GM18951 (cell line): ENCODE measurements around the gene WNT3.
"Not testable (repeated sequence)": the region's sequence is repeated elsewhere in the genome, so short reads cannot be mapped to it uniquely, and the experiment has no call there.

Source experiments
- POLR2A ChIP-seq: IDR thresholded peaks from 4 replicates; pipeline ENCODE4 v1.6.1; 2011; ENCODE audit warnings: mild to moderate bottlenecking; ENCODE audit not compliant: insufficient read length, insufficient read depth; ENCODE audit errors: extremely low read depth
- in situ Hi-C: fragments of 300-500 bp; cut with MboI; formaldehyde crosslinking; loops from one replicate; pipeline ENCODE4 v1.12.0; 2022; ENCODE audit warnings: low sequenced_read_pairs, mixed read lengths, inconsistent platforms; ENCODE audit not compliant: unreplicated experiment

Gene WNT3

DNA sequence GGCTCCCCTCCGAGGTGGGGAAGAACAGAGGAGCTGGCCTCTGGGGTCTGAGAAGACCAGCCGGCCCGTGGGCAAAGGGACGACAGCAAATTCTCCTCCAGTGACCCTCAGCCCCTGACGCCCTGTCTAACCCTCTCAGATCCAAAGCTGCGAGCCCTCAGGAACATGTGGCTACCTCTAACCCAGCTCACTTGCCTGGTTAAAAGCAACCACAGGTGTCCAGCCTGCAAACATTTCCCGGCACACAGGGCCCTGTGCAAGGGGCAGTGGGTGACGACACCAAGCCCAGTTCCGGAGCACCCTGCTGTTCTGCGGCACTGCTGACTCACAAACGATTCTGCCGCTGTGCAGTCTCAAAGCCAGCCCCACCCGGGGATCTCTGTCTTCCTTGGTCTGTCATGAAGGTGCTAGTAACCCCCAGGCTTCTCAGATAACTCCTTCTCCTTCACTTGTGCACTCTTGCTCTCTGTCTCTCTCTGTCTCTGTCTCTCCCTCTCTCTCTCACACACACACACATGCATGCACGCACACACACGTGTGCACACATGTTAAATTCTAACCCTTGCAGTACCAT is 23.0 kb downstream of the WNT3 start:
- TF ChIP-seq POLR2A: no peak
- in situ Hi-C loops: no loop called here

DNA sequence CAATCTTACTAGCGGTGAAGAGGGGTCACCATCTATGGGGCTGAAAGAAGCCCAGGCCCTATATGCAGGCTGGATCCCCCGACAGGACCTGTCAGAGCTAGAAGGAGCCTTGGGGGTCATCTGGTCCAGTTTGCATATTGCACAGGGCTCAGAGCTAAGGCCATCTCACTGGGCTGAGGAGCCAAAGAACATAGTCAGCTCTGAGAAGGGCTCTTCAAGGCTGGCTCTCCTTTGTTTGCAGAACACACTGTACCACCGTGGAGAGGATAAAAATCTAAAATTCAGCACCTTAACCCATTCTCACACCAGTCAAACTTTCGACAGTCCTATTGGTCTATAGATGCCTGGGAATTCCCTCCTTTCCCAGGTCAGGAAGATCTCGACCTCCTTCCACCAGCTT is 24.2 kb downstream of the WNT3 start:
- in situ Hi-C loops: no loop called here
- TF ChIP-seq POLR2A: no peak

DNA sequence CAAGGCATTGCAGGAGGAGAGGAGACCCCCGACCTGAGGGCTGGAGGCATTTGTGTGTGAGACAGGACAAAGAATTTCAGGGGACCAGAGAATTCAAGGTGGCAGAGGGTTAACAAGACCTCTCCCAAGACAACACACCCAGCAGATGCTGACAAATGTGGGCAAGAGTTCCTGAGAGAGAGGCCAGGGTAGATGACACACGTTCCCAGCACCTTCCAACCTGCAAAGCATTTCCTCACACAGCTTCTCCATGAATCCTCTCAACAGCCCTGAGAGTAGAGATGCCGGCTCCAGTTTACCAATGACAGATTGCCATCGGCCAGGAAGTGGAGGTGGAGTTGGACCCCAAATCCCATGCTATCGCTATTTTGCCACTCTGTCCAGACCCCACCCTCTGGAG is 25.0 kb downstream of the WNT3 start:
- in situ Hi-C loops: no loop called here
- no peak for TF ChIP-seq POLR2A

DNA sequence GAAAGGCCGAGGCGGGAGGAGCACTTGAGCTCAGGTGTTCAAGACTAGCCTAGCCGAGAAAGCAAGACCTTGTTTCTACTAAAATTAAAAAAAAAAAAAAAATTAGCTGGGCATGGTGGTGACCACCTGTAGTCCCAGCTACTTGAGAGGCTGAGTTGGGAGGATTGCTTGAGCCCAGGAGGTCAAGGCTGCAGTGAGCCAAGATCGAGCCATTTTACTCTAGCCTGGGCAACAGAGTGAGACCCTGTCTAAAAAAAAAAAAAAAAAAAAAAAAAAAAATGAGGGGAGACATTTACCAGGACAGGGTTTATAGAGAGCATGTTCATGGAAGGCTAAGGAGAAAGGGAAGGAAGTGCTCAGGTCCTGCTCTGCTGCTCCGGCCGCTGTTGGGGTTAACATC is 25.5 kb downstream of the WNT3 start:
- in situ Hi-C loops: not testable (repeated sequence)

DNA sequence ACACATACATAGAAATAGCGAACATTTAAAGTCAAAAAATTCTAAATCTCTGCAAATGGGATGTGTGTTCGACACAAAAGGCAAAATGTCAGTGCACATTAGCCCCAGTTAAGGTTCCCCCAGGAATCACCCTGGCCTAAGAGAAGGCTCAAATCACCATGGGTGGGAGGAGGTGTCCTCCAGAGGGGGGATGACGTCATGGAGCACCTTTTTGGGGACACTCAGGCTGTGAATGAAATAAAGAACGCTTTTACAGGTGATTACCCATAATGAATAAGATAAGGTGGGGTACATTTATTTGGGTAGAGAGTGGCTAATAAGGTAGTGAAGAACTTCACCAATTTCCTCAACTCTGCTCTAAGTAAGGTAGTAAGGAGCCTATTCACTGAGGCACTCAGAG is 26.4 kb downstream of the WNT3 start:
- in situ Hi-C loops: no loop called here
- TF ChIP-seq POLR2A: no peak

DNA sequence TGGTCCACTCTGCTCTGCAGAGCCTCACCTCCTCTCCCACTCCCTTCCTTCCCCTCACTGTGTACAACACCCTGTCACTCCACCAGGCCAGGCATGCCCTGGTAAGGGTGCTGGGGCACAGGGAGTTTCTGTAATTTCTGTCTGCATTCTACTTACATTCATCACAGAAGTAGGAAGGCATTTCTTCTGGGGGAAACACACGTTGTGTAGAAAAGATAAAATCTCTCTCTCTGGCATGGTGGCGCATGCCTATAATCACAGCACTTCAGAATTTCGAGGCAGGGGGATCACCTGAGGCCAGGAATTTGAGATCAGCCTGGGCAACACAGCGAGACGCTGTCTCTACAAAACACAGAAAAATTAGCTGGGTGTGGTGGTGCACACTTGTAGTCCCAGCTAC is 27.0 kb downstream of the WNT3 start:
- in situ Hi-C loops: no loop called here
- no peak for TF ChIP-seq POLR2A

DNA sequence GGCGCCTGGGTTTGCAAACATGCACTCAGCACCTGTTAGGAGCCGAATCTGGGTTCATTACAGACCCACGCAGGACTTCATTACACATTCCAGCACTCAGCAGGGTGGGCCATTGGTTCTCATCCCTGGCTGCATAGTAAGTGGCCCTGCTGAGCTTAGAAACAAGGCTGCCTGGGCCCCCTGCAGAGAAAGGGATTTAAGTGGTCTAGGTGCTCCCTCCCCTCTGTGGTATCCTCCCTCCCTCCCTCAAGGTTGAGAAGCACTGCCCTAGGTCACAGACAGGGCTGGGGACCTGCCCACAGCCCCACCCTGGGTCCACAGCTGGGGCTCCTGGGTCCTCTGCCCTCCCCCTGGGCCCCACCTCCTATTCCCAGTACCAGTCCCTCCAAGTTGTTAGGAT is 28.3 kb downstream of the WNT3 start:
- in situ Hi-C loops: no loop called here
- TF ChIP-seq POLR2A: no peak

DNA sequence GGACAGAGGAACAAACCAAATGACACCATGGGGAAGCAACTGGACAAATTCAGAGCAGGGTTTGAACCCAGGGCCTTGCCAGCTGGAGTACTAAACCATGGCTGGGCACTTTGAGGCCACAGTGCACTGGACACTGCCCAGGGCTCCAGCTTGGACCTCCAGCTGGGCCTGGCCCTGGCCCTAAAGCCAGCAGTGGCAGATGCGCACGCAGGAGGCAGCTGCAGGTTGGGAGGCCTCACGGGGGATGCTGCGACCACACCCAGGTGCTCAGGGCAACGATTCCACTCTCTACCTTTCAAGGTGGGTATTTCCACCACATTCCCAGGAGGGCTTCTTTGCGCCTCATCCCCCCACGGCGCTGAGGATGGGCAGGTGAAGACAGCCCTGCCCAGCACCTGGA is 28.9 kb downstream of the WNT3 start:
- in situ Hi-C loops: no loop called here
- TF ChIP-seq POLR2A: no peak

DNA sequence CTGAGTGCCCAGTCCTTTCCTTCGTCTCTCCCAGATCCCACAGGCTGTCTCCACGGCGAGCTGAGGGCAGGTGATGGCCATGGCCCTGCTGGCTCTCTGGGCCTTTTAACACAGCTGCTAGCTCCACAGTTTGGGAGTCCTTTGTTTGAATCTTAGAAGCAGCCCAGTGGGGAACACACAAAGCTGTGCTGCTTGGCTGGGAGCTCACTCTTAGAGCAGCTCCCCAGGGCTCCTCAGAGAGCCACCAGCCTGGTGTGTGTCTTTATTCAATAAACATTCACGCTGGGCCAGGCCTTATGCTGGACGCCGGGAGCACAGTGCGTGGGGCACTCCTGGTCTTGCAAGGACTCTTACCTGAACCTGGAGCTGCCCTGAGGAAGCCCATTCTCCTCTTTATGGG is 29.7 kb downstream of the WNT3 start:
- in situ Hi-C loops: no loop called here

DNA sequence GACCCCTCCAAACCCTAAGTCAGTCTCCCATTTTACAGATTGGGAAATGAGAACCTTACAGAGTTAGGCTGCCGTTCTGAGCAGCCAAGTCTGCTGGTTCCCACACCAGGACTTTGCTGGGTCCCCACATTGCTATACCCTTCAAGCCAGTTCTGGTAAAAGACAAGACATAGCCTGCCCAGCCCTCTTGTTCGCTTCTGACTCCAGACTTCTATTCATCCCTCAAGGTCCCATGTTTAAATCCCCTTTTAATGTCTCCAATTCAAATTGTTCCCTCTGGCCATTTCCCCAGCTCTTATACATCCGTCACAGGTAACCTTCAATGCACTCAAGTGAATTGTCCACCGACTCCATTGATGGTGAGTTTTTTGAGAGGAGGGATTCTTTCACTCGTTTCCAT is 30.2 kb downstream of the WNT3 start:
- in situ Hi-C loops: no loop called here
- no peak for TF ChIP-seq POLR2A

More for the DNA sequence above, 29.7 kb downstream of the WNT3 start:
- no peak for TF ChIP-seq POLR2A

DNA sequence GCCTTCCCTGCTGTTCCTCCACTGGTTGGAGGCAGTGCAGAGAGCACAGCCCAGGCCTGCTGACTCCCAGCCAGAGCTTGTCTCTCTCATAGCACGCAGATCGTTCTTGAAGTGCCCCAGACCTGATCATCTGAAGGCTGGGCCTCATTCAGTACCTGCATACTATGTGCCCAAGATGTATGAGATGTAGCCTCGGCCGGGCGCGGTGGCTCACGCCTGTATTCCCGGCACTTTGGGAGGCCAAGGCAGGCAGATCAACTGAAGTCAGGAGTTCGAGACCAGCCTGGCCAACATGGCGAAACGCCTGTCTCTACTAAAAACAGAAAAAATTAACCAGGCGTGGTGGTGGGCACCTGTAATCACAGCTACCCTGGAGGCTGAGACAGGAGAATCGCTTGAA is 31.0 kb downstream of the WNT3 start:
- no peak for TF ChIP-seq POLR2A
- in situ Hi-C loops: no loop called here

DNA sequence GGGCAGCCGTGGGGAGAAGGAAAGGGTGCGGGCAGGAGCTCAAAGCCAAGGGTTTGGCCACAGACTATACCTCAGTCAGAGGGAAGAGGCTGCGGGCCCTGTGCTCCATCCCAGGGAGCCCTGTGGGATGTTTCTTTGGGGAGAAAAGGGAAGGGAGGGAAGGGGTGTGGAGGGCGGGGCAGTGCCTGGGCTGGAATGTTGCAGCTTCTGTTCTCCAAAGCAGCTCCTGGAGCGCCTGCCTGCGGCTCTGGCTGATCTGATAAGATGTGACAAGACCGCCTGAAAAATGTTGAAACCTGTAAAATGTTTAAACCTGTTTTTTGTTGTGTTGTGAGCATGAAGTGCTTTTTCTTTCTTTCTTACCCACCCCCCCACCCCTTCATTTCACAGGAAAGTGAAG is 32.8 kb downstream of the WNT3 start:
- in situ Hi-C loops: no loop called here
- TF ChIP-seq POLR2A: no peak

DNA sequence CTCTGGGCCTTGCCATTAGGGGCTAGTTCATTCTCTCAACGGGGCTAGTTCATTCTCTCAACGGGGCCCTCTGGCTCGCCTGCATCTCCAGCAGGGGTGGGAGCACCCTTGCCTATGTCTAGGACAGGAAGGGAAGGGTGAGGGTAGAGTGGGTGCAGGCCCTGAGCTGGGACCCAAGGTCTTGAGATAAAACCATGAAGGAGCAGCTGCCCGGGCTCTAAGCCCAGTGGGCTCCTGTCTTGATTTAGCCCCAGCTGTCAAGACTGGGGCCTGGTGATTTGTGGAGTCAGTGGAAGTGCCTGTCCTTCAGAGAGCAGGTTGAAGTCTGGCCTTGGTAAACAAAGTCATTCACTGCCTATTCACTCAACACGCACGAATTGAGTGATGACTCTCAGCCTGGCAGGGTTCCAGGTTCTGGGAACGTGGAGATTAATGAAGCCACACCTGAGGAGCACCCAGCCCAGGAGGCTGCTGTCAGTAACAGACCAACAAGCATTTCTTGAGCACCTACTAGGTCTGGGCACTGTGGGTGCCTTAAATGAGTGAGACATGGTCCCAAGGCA is 35.4 kb downstream of the WNT3 start:
- in situ Hi-C loops: no loop called here
- no peak for TF ChIP-seq POLR2A

DNA sequence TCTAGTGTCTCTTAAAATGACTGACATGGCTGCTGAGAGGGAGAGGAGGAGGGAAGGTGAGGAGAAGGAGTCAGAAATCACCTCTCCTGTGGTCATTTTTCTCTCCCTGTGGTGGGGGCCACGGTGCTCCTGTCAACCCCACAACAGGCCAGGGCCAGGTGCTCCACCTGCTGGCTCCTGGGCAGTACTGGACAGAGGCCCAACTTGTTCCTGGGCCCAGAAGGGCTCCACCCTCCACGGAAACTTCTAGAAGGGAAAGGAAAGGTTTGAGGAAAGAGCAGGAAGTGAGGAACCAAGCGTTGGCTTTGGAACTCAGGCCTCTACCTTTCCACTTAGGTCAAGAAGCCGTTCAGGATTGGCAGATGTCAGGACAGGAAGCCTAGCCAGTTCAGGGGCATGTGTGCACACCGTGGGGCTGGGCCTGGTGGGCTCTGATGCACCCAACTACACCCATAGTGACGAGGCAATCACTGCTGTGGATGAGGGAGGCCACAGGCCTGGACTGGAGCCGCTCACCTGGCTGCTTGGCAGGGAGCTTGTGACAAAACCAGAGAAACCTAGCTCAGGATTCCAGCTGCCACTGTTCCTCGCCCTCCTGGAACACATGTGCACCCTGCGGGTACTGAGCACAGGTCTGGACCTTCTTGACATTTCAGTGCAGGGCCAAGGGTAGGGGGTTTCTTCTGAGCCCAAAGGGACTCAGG is 36.1 kb downstream of the WNT3 start:
- in situ Hi-C loops: no loop called here
- TF ChIP-seq POLR2A: no peak
